ENCODE measurements around the gene FHL2.
A peak's percentile ranks its signal among the peaks of the same experiment; 100 is the strongest.

FHL2 gene

DNA sequence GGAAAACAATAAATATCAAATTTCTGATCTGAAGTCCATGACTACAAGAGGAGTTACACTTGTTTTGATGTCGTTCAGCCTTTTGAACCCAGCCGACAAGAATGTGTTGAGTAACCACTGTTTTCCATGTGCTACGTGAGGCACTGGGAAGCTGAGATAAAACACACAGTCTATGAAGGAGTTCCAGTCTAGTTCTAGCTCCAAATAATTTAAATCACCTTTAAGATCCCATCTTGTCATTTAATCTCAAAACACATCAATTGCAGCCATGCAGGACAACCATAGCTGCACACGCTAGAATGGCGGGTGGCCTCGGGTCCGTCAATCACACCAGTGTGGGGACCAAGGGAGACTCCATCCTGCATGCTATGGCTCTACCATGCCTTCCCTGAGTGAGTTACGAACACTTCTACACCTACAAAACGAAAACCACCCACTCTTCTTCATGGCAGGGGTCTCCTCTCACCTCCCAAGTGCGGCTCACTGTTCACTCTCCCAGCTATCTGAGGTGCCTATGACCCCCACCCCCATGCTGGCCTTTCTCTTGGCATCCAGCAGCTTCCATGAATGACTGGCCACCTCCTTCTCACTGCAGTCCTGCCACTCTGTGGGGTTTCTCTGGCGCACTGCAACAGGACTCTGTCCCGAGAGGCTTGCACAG, 3.8 kb downstream of the FHL2 start:
- POLR2A ChIA-PET, result interaction anchor here (0.6 to 8.3 kb wide), 4 partner anchors 8 to 21 kb away, joined by 3 to 72 read pairs (median 4); no protein-coding TSS in a partner anchor
- TF ChIP-seq, protein P1, sequence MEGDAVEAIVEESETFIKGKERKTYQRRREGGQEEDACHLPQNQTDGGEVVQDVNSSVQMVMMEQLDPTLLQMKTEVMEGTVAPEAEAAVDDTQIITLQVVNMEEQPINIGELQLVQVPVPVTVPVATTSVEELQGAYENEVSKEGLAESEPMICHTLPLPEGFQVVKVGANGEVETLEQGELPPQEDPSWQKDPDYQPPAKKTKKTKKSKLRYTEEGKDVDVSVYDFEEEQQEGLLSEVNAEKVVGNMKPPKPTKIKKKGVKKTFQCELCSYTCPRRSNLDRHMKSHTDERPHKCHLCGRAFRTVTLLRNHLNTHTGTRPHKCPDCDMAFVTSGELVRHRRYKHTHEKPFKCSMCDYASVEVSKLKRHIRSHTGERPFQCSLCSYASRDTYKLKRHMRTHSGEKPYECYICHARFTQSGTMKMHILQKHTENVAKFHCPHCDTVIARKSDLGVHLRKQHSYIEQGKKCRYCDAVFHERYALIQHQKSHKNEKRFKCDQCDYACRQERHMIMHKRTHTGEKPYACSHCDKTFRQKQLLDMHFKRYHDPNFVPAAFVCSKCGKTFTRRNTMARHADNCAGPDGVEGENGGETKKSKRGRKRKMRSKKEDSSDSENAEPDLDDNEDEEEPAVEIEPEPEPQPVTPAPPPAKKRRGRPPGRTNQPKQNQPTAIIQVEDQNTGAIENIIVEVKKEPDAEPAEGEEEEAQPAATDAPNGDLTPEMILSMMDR (IDR thresholded peaks at IDR 0.05; ENCODE audit: insufficient read depth, low read length, missing control alignments), result no peak
- no peak for DNase-seq (ENCODE audit: low read depth, low spot score)
- CTCF ChIA-PET, result interaction anchor here (1.2 to 25.1 kb wide), 6 partner anchors 10 to 150 kb away, joined by 4 to 328 read pairs (median 5); no protein-coding TSS in a partner anchor
- peak overlapping the region; percentile 98 for H3K4me3 ChIP-seq (ENCODE audit: low read depth, low read length)

DNA sequence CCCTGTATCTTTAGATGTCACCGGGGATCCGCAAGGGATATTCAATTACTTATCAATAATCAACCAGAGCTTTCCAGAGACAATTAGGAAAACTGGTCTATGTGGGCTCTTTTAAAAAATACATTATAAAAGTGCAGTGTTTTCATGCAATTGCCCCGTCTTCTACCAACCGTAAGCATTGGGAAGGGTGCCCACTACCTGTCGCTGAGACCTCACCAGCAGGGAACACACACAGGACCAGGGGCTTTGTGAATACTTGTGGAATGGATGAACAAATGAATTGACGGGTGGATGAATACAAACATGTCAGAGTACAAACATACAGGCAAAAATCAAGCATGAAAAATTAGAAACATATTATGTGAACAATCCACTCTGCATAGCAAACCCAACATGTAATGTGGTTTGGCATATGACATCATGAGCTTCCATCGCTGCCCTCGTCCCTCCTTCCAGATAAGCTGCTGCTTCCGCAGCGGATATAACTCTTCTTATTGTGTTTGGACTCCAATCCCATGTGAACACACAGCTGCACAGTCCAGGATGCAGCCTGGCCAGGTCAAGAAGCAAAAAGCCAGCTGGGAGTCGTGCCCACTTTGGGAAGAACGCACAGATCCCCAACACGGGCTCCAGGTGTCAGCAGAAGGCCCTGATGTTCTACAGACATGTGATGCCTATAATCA, 5.3 kb downstream of the FHL2 start:
- TF ChIP-seq, protein P1 (IDR thresholded peaks at IDR 0.05; ENCODE audit: insufficient read depth, low read length, missing control alignments), result no peak
- peak overlapping the region; percentile 48 for H3K4me3 ChIP-seq (ENCODE audit: low read depth, low read length)
- ChIA-PET POLR2A (interaction anchor here (0.7 to 8.3 kb wide), 4 partner anchors 10 to 125 kb away, joined by 3 to 72 read pairs (median 4); no protein-coding TSS in a partner anchor), CTCF (interaction anchor here (0.9 to 25.1 kb wide), 6 partner anchors 7 to 126 kb away, joined by 3 to 328 read pairs (median 4); no protein-coding TSS in a partner anchor)
- DNase-seq (ENCODE audit: low read depth, low spot score), result no peak

DNA sequence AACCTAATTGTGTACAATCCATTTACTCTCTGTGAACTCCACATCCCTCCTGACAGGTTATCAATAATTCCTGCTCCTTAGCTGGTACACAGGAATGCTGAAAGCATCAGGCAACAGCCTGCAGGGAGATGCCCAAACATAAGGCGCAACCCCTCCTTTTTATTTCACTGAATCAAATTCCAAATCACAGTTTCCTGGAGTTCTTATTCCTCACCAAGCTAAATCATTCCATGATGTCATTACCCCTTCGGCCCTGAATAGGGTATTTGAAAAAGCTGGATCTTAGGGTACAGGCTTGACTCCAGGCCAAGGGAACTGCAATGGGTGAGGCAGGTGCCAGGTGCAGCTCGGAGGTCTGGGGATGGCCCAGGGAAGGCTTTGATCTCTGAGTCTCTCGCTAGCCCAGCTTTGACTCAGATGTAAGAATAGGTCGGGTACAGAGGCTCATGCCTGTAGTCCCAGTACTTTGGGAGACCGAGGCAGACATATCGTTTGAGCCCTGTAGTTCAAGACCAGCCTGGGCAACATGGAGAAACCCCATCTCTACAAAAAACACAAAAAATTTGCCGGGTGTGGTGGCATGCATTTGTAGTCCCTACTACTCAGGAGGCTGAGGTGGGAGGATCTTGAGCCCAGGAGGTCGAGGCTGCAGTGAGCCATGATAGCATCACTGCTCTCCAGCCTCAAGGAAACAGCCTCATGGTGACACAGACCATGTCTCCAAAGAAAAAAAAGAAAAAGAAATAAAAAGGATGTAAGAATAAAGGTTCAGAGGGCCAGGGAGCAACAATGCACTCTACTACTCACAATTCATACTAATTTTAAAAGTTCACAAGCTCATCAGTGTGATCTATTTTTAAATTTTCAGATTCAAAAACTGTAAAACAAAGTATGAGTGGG, 6.8 kb downstream of the FHL2 start:
- no peak for DNase-seq (ENCODE audit: low read depth, low spot score)
- CTCF ChIA-PET, result interaction anchor here (0.6 to 25.1 kb wide), 5 partner anchors 10 to 127 kb away, joined by 3 to 328 read pairs (median 5); no protein-coding TSS in a partner anchor
- H3K4me3 ChIP-seq (ENCODE audit: low read depth, low read length), result no peak overlapping the region
- POLR2A ChIA-PET, result interaction anchor here (0.5 to 8.3 kb wide), 2 partner anchors 11 to 28 kb away, joined by 6 to 72 read pairs; no protein-coding TSS in a partner anchor
- TF ChIP-seq, protein P1 (IDR thresholded peaks at IDR 0.05; ENCODE audit: insufficient read depth, low read length, missing control alignments), result no peak

DNA sequence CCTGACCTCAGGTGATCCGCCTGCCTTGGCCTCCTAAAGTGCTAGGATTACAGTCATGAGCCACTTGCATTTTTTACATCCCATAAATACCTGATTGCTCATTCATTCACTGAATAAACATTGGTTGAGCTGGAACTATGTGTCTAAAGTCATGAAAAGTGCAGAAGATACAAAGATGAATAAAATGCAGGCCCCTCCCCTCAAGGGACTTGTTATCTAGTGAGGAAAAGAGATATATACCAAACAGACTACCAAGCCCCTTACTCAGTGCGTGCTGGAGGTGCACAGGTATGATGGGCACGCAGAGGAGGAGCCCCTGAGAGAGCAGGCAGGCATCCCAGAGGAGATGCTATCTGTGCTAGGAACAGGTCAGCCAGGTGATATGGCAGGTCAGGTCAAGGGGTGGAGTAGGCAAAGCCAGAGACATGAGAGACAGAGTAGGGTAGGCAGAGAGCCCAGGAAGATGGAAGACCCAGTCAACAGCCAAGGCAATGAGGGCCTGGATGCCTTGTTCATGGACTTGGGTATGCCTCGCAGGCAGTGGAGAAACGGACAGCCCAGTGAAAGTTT, 7.7 kb downstream of the FHL2 start:
- no peak for DNase-seq (ENCODE audit: low read depth, low spot score)
- TF ChIP-seq, protein P1 (IDR thresholded peaks at IDR 0.05; ENCODE audit: insufficient read depth, low read length, missing control alignments), result no peak
- CTCF ChIA-PET, result interaction anchor here (3.3 to 25.1 kb wide), 2 partner anchors 8 to 128 kb away, joined by 15 to 328 read pairs; partner anchors contain the start of gene FHL2

DNA sequence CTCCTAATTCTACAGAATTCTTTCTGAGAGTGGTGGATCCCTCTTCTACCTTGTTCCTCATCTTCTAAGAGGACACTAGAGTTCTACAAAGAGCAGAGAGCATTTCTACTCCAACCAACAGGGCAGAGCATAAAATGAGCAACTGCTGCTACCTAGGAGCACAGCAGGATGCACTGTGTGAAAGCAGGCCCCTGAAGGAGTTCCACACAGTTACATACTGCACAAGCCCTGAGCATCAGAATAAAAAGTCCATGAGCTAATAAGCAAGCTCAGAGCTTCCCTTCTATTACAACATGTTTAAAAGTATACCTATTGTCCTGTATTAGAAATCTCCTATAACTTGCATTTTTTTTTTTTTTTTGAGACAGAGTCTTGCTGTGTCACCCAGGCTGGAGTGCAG, 8.4 kb downstream of the FHL2 start:
- ChIA-PET CTCF (interaction anchor here (1.1 to 25.1 kb wide), 4 partner anchors 9 to 129 kb away, joined by 3 to 328 read pairs (median 10); partner anchors contain the start of gene FHL2), POLR2A (interaction anchor here (0.5 to 8.3 kb wide), 7 partner anchors 8 to 102 kb away, joined by 4 to 72 read pairs (median 7); partner anchors contain the start of gene FHL2)
- TF ChIP-seq, protein P1 (IDR thresholded peaks at IDR 0.05; ENCODE audit: insufficient read depth, low read length, missing control alignments), result no peak
- DNase-seq (ENCODE audit: low read depth, low spot score), result no peak
- H3K4me3 ChIP-seq (ENCODE audit: low read depth, low read length), result no peak overlapping the region

More for the DNA sequence above, 7.7 kb downstream of the FHL2 start:
- POLR2A ChIA-PET, result interaction anchor here (0.5 to 8.3 kb wide), 7 partner anchors 7 to 101 kb away, joined by 4 to 72 read pairs (median 7); partner anchors contain the start of gene FHL2
- H3K4me3 ChIP-seq (ENCODE audit: low read depth, low read length), result peak overlapping the region; percentile 21; the same call in 1 of the 2 replicates

All from AG04449 (cell line).